ENCODE data around the gene FOXP1. TPM values are rescaled to one million over a fixed set of nuclear protein-coding genes. Genes with fewer than 3 reads are reported as not detected.

The FOXP1 gene
- total and polyA plus RNA-seq, 2 of the 13 experiments (the other 11 are each of a cell fraction or from before 2014, with no cell fraction given), result 40.4 to 59.0 TPM

- TF ChIP-seq ZNF18 (CRISPR knock-in tag; IDR thresholded peaks at IDR 0.05; ENCODE audit: insufficient replicate concordance), result no peak
- TF ChIP-seq ZNF709 (CRISPR knock-in tag; IDR thresholded peaks at IDR 0.05), result peak; percentile 68; the same call in 1 of the 2 replicates
- TF ChIP-seq BCL3 (CRISPR knock-in tag; IDR thresholded peaks at IDR 0.05), result no peak
- TF ChIP-seq ZNF687 (CRISPR knock-in tag; IDR thresholded peaks at IDR 0.05), result peak; percentile 78
- TF ChIP-seq IRF2 (CRISPR knock-in tag; IDR thresholded peaks at IDR 0.05), result peak; percentile 87; the same call in 1 of the 2 replicates
- no peak for TF ChIP-seq BCLAF1 (IDR thresholded peaks at IDR 0.05)
- TF ChIP-seq ZNF569 (CRISPR knock-in tag; IDR thresholded peaks at IDR 0.05; ENCODE audit: borderline replicate concordance), result no peak
- TF ChIP-seq KLF15 (CRISPR knock-in tag; IDR thresholded peaks at IDR 0.05; ENCODE audit: borderline replicate concordance), result no peak
- TF ChIP-seq ZNF597 (CRISPR knock-in tag; IDR thresholded peaks at IDR 0.05), result no peak
- TF ChIP-seq BHLHE40 (IDR thresholded peaks at IDR 0.05; ENCODE audit: low read length), result no peak
- TF ChIP-seq FOXK2 (IDR thresholded peaks at IDR 0.05), result no peak
- no peak for TF ChIP-seq THAP8 (CRISPR knock-in tag; IDR thresholded peaks at IDR 0.05; ENCODE audit: borderline replicate concordance)
- TF ChIP-seq MLLT10 (CRISPR knock-in tag; IDR thresholded peaks at IDR 0.05), result no peak
- TF ChIP-seq ZNF503 (CRISPR knock-in tag; IDR thresholded peaks at IDR 0.05), result peak; percentile 69
Measured at GRCh38 chr3:71152892-71153265, 430.6 kb downstream of the FOXP1 start (continued).
